ENCODE data around the gene ARL6IP4.

DNA sequence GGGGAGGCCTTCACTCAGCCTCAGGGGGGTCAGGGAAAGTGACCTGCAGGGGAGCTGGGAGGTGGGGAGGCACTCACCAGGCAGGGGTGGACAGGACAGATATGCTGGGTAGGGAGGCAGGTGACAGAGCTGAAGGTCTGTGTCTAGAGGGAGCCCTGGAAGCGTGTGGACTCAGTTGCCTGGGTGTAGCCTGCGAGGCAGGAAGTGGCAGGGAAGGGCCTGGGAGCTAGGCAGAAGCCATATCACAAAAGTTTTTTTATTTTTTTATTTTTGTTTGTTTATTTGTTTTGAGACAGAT is 39.3 kb downstream of the ARL6IP4 start:
- TF ChIP-seq POLR2A (IDR thresholded peaks at IDR 0.05): no peak
- TF ChIP-seq, protein P1, sequence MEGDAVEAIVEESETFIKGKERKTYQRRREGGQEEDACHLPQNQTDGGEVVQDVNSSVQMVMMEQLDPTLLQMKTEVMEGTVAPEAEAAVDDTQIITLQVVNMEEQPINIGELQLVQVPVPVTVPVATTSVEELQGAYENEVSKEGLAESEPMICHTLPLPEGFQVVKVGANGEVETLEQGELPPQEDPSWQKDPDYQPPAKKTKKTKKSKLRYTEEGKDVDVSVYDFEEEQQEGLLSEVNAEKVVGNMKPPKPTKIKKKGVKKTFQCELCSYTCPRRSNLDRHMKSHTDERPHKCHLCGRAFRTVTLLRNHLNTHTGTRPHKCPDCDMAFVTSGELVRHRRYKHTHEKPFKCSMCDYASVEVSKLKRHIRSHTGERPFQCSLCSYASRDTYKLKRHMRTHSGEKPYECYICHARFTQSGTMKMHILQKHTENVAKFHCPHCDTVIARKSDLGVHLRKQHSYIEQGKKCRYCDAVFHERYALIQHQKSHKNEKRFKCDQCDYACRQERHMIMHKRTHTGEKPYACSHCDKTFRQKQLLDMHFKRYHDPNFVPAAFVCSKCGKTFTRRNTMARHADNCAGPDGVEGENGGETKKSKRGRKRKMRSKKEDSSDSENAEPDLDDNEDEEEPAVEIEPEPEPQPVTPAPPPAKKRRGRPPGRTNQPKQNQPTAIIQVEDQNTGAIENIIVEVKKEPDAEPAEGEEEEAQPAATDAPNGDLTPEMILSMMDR (IDR thresholded peaks at IDR 0.05): no peak
